ENCODE results near the gene MICAL1.

Gene MICAL1

GRCh38 chr6:109406196-109406595, 49.4 kb downstream of the MICAL1 start:
- Mint-ChIP-seq H3K4me1 (ENCODE audit: low read depth) (peaks cover 5% of the 10 kb centered on the region), H3K27me3 (no peaks in the 10 kb centered on the region), H3K36me3 (ENCODE audit: low read depth) (no peaks in the 10 kb centered on the region), H3K9me3 (no peaks in the 10 kb centered on the region), H3K4me3 (no peak overlapping the region), H3K27ac (no peak overlapping the region)
- intact Hi-C loops (cut with micrococcal nuclease): no loop called here

DNA sequence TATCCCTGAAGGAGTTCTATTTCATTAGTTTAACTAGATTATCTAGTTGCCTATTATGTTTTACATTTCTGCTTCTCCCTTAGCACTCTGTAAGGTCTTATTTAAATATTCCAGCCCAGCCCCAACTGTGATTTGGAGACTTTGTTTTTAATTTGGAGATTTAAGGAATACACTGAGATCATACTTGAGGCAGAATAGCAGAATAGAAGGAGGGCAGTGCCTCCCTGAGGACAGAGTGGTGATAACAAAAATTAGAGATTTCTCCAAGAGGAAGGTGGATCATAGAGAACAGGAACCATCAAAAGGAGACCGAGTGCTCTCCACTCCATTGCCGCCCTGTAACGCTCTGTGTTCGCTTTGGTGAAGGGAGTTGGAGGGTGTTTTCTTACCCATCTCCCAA, 58.6 kb downstream of the MICAL1 start:
- H3K9me3 Mint-ChIP-seq: no peaks in the 10 kb centered on the region
- H3K4me3 Mint-ChIP-seq: no peak overlapping the region
- H3K27ac Mint-ChIP-seq: no peak overlapping the region
- H3K4me1 Mint-ChIP-seq (ENCODE audit: low read depth): peaks cover 26% of the 10 kb centered on the region
- no peaks in the 10 kb centered on the region for H3K27me3 Mint-ChIP-seq
- no peaks in the 10 kb centered on the region for H3K36me3 Mint-ChIP-seq (ENCODE audit: low read depth)
- intact Hi-C loops (cut with micrococcal nuclease): loop anchor here (1.0 kb wide), 1 partner anchor 209 kb away; no protein-coding TSS in a partner anchor

DNA sequence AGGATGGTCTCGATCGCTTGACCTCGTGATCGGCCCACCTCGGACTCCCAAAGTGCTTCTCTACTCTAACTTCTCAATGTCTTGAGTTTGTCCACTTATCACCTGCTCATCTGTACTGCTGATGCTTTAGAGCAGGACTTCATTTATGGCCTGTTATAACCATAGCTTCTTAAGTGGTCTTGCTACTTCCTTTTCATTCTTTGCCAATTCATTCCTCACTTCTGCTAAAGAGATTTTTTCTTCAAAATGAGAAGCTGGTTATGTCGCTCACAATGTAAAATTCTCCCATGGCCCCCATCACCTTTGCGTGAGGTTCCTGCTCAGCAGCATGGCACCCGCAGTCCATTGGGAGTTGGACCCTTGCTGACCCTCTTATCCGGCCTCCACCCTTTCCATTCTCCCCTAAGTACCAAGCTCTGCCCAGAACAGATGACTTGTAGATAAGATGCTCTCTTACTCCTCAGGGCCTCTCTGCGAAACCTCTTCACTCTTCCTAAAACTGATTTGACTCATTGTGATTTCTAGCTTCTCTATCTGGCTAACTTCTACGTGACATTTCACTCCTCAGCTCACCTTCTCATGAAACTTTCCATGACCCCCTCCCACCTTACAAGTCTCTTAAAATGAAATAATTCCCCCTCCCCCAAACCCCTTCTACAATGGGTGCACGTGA, 59.4 kb downstream of the MICAL1 start:
- H3K36me3 Mint-ChIP-seq (ENCODE audit: low read depth): no peaks in the 10 kb centered on the region
- H3K4me3 Mint-ChIP-seq: no peak overlapping the region
- H3K4me1 Mint-ChIP-seq (ENCODE audit: low read depth): peaks cover 29% of the 10 kb centered on the region
- no peaks in the 10 kb centered on the region for H3K27me3 Mint-ChIP-seq
- H3K27ac Mint-ChIP-seq: no peak overlapping the region
- intact Hi-C loops (cut with micrococcal nuclease): no loop called here
- H3K9me3 Mint-ChIP-seq: no peaks in the 10 kb centered on the region

Data from dendritic cell treated with granulocyte-macrophage colony-stimulating factor and Interleukin-4, amounts not matched to agents 40 ng/mL and 50 ng/mL, for 4 days (primary cell).